Measurements from ENCODE around the gene STXBP6. TPM values are rescaled to one million over a fixed set of nuclear protein-coding genes. Genes with fewer than 3 reads are reported as not detected.
A peak's percentile ranks its signal among the peaks of the same experiment; 100 is the strongest.

The STXBP6 gene
- total and polyA plus RNA-seq, 2 of the 13 experiments (the other 11 are each of a cell fraction or from before 2014, with no cell fraction given) = 35.3 to 42.8 TPM

- peak; percentile 93 for DNase-seq (ENCODE audit: low spot score)
- Histone ChIP-seq H3K36me3 (replicated peaks in 1 of 2; ENCODE audit: control insufficient read depth in 1 of 2, insufficient read depth in 2 of 2, low read length in 2 of 2) (no peaks in the 10 kb centered on the region), H3K4me3 (replicated peaks in 1 of 3; ENCODE audit: insufficient read depth in 1 of 3, low read depth in 2 of 3, low read length in 3 of 3) (no peak overlapping the region), H4K20me1 (ENCODE audit: insufficient read depth, low read length) (no peaks in the 10 kb centered on the region), H3K79me2 (ENCODE audit: insufficient read depth, low read length) (no peaks in the 10 kb centered on the region), H3K4me2 (ENCODE audit: low read depth, low read length) (peak overlapping the region; percentile 9), H2AFZ (ENCODE audit: low read length) (peak overlapping the region; percentile 1), H3K4me1 (ENCODE audit: insufficient read depth, low read length) (peaks cover 58% of the 10 kb centered on the region), H3K27ac (ENCODE audit: extremely low read length, insufficient read depth, low read length) (peak overlapping the region; percentile 31), H3K9me3 (ENCODE audit: low read length) (no peaks in the 10 kb centered on the region), H3K9ac (ENCODE audit: insufficient read depth, low read depth, low read length) (0 out of 2 replicates have a peak overlapping the region, but pooled peaks have one; percentile 7), H3K27me3 (ENCODE audit: control insufficient read depth in 1 of 2, insufficient read depth in 2 of 2, low read length in 2 of 2) (no peaks in the 10 kb centered on the region)
- in situ Hi-C loops (cut with HindIII; ENCODE audit: extremely low pct_ligation_motif_present, low pct_unique_long_range_greater_than_20kb) = no loop called here
- BruUV-seq (replicated peaks) = TSS peak; percentile 53
- ChIA-PET POLR2A (interaction anchor here (0.6 to 2.8 kb wide), 15 partner anchors 13 to 174 kb away, joined by 3 to 26 read pairs (median 3); partner anchors contain the start of gene STXBP6), CTCF (ENCODE audit: low intra/inter-chr PET ratio, low total read pairs) (interaction anchor here (1.6 kb wide), 1 partner anchor 26 kb away, joined by 3 read pairs; no protein-coding TSS in a partner anchor)
- 48% methylated on average over 2 of the region's 2 CpGs for WGBS (ENCODE audit: low lambda C conversion rate)
- intact Hi-C loops (cut with micrococcal nuclease; ENCODE audit: unreplicated experiment) = loop anchor here (5.0 kb wide), 1 partner anchor 53 kb away; no protein-coding TSS in a partner anchor
- peak; percentile 89 for ATAC-seq
- FAIRE-seq = peak; percentile 70
- TF ChIP-seq WIZ (CRISPR knock-in tag; IDR thresholded peaks at IDR 0.05) (peak; percentile 75; the same call in 1 of the 2 replicates), RCOR2 (CRISPR knock-in tag; IDR thresholded peaks at IDR 0.05) (peak; percentile 79), BATF2 (CRISPR knock-in tag; IDR thresholded peaks at IDR 0.05) (no peak), HOXA7 (CRISPR knock-in tag; IDR thresholded peaks at IDR 0.05) (no peak), FOXO4 (CRISPR knock-in tag; conservative IDR thresholded peaks at IDR 0.05) (no peak), ZNF253 (CRISPR knock-in tag; IDR thresholded peaks at IDR 0.05; ENCODE audit: borderline replicate concordance) (no peak), CEBPB (IDR thresholded peaks at IDR 0.05; ENCODE audit: borderline replicate concordance, low read depth, low read length) (no peak; the same call in 1 of the 2 replicates), ZNF780A (CRISPR knock-in tag; IDR thresholded peaks at IDR 0.05) (no peak), TBP (CRISPR knock-in tag; IDR thresholded peaks at IDR 0.05) (no peak), SP140L (CRISPR knock-in tag; IDR thresholded peaks at IDR 0.05; ENCODE audit: borderline replicate concordance) (no peak), ZNF362 (CRISPR knock-in tag; IDR thresholded peaks at IDR 0.05; ENCODE audit: borderline replicate concordance) (no peak), GPBP1L1 (CRISPR knock-in tag; IDR thresholded peaks at IDR 0.05) (no peak), ZFYVE20 (CRISPR knock-in tag; IDR thresholded peaks at IDR 0.05; ENCODE audit: borderline replicate concordance, low read depth) (no peak), CHD2 (IDR thresholded peaks at IDR 0.05; ENCODE audit: low read depth, low read length) (no peak), ZMAT3 (CRISPR knock-in tag; conservative IDR thresholded peaks at IDR 0.05) (no peak), ZNF724P (CRISPR knock-in tag; IDR thresholded peaks at IDR 0.05; ENCODE audit: borderline replicate concordance) (no peak)
- TF ChIP-seq, protein P1, sequence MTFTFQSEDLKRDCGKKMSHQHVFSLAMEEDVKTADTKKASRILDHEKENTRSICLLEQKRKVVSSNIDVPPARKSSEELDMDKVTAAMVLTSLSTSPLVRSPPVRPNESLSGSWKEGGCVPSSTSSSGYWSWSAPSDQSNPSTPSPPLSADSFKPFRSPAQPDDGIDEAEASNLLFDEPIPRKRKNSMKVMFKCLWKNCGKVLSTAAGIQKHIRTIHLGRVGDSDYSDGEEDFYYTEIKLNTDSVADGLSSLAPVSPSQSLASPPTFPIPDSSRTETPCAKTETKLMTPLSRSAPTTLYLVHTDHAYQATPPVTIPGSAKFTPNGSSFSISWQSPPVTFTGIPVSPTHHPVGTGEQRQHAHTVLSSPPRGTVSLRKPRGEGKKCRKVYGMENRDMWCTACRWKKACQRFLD (CRISPR knock-in tag; IDR thresholded peaks at IDR 0.05; ENCODE audit: borderline replicate concordance) = no peak
Observed at GRCh38 chr14:24978862-24979724, 70.9 kb downstream of the STXBP6 start.

Data from HepG2 (cell line).